ENCODE data around the gene TYMS.
A peak's percentile ranks its signal among the peaks of the same experiment; 100 is the strongest.

The TYMS gene

DNA sequence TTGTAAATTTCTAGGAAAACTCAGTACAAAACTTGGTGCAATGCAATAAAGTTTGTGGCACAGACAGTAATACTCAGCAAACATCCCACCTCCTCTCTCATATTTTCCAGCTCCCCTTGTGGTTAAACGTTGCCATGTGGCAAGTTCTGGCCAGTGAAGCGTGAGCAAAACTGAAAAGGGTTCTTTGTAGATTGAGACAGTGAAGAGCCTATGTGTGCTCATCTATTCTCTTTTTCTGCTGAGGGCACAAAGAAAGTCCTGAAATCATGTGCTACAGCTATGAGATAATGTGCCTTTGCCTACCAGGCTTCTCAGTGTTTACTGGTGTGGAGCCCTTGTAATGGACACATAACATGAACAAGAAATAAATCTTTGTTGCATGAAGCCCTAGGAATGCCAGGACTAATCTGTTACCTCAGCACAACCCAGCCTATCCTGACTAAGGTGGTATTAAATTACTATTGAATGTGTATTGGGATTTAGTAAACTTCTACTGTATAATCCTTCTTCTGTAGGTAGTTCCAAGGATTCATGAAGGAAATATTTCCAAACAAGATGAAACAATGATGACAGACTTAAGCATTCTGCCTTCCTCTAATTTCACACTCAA, 13.0 kb upstream of the TYMS start:
- DNase-seq (ENCODE audit: low read depth in 2 of 2): no peak

DNA sequence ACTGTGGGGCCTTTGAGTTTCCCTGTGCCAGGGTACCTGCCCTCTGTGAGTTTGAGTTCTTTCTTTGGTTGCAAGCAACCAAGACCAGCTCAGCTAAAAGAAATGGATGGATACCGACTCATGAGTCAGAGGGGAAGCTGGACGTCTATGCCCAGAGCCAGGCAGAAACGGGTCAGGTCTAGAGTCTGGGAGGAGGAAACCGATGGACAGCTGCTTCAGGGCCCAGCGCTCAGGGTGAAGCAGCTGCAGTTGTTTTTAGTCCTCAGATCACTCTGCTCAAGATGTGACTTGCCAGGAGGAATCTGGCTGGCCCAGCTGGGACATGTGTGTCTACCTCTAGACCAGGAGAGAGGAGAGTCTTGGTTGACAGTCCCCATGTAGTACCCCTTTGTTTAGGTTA, 10.1 kb upstream of the TYMS start:
- DNase-seq (ENCODE audit: low read depth in 2 of 2): no peak

DNA sequence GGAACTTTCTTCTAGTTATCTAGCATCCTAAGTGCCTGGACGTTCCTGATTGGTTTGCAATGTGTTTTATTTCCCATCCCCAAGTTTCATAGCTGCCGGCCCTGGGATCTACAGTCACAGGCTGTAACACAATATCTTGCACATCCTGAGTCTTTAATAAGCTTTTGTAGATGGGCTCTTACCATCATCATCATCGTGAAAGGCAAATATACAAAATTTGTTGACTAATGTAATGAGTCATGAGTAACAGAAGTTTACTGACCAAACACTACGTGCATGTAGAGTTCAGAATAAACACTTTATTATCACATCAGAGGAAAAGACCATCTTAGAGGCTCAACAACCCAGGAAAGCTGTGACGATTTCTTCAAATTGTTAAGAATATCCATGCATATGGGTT, 8.1 kb upstream of the TYMS start:
- DNase-seq (ENCODE audit: low read depth in 2 of 2): no peak

DNA sequence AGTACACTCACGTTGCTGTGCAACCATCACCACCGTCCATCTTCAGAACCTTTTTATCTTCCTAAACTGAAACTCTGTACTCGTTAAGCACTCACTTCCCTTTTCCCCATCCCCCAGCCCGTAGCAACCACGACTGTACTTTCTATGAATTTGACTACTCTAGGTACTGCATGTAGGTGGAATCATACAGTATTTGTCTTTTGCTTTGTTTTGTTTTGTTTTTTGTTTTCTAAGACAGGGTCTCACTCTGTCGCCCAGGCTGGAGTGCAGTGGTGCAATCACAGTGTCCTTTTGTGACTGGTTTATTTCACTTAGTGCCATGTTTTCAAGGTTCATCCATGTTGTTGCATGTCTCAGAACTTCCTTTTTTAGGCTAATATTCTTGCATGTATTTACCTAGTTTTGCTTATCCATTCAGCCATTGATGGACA, 7.0 kb upstream of the TYMS start:
- DNase-seq (ENCODE audit: low read depth in 2 of 2): no peak

DNA sequence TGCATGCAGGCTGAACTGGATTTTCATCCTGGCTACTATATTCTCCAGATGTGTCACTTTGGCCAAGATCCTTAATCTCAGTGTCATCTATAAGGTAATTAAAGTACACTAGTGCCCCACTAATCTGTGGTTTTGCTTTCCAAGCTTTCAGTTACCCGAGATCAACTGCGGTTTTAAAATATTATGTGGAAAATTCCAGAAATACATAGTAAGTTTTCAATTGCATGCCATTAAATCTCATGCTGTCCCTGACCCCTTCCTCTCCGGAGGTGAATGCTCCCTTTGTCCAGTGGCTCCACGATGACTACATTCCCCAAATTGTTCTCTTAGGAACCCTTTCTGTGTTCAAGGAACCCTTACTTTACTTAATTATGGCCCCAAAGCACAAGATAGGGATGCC, 5.3 kb upstream of the TYMS start:
- DNase-seq (ENCODE audit: low read depth in 2 of 2): no peak

DNA sequence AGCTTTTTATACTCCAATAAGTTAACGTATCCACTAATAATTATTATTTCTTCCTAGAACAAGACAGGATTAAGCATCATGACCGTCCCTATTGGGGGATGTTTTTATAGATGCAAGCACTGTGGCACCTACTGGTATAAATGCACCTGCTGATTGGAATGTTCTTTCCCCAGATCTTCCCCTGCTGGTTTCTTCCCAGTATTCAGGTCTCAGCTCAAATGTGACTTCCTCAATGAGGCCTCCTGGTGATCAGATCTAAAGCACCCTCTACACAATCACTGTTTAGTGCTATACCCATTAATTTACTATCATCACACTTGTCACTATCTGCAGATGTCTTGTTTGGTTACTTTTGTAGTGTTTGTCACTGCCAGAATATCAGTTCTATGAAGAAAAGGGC, 3.9 kb upstream of the TYMS start:
- no peak for DNase-seq (ENCODE audit: low read depth in 2 of 2)

DNA sequence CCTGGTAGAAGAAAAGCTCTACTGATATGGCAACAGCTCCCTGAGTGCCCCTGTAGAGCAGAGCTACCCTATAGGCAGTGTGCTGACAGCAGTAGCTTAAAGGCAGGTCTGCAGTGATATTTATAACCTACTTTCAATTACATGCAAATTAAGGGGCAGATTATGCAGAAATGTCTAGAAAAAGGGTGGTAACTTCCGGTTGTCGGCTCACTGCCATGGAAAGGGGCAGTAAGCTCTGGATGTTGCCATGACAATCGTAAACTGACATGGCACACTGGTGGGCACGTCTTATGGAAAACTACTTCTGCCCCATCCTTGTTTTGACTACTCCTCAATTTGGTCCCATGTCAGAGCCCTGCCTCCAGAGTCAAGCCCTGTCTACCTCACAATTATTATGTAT, 2.9 kb upstream of the TYMS start:
- no peak for DNase-seq (ENCODE audit: low read depth in 2 of 2)

DNA sequence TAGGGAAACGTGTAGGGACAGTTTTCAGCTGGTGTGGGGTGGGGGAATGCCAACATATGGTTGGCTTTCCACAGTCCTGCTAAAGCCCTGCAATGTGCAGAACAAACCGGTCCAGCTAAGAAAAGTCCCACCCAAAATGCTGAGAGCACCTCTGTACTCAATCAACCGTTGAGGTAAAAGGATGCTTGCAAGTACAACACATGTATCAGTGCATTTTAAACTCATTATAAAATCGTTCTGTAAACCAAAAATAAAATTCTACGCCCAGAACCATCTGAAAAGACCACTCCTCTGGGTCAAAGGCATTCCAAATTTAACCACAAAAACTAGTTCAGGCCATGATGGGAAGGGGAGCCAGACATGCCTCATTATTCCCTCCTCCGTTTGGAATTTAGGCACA, 2.0 kb upstream of the TYMS start:
- no peak for DNase-seq (ENCODE audit: low read depth in 2 of 2)

DNA sequence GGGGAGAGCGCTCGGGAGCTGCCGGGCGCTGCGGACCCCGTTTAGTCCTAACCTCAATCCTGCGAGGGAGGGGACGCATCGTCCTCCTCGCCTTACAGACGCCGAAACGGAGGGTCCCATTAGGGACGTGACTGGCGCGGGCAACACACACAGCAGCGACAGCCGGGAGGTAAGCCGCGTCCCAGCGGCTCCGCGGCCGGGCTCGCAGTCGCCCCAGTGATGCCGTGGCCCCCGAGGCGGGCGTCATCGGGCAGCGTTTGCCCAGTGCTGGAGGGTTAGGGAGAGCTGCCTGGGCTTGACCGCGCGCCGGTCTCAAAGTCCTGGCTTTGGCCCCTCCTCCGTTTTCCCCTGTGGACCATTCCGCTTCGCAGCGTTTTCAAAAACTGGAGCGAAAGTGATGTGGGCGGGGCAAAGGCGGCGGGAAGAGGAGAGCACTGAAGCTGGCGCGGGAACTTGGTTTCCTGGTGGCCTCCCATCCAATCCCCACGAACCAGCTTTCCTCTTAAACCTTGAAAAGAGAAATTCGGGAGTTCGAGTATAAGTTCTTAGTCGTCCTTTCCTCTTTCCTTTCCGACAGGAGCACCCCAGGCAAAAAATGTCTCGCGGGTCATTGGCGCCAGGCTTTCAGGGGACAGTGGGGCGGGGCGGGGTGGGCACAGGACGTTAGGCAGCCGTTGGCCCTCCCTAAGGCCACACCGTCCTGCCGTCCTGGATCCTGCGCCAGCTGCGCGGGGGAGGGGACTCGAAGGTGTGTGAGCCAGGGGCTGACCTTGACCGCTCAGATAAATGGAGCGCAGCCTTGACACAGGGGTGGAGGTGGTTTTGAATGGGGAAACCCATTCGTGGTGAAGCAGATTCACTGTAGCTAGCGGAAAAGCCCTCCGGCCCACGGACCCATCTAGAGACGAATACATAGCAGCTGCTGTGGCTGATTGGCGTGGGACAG, 821 bp downstream of the TYMS start:
- DNase-seq (ENCODE audit: low read depth in 2 of 2): peak; percentile 36 to 80

DNA sequence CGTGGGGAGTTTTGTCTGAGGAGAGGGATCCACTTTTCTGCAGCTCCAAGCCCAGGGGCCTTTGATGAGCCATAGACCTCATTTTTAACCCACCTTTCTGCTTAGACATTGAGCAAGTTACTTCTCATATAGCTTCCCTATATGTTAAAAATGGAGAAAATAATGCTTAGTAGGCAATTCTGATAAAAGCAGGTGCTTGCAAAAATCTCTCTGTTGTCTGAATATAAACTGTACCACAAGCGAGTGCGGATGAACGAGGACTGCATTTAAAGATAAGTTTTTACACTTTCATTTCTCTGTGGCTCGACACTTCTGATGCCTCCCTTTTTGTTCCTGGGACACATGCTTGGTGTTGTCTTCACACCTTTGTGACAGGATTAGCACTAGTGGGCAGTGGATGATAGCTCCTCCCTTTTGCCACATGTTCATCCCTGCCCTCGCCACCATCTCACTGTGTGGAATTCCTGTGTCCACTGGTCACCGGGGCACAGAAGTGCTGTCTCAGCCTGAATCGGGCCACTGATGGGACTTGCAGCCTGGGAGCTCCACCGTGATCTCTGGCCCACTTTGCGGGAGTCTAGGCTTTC, 1.6 kb downstream of the TYMS start:
- DNase-seq (ENCODE audit: low read depth in 2 of 2): no peak

DNA sequence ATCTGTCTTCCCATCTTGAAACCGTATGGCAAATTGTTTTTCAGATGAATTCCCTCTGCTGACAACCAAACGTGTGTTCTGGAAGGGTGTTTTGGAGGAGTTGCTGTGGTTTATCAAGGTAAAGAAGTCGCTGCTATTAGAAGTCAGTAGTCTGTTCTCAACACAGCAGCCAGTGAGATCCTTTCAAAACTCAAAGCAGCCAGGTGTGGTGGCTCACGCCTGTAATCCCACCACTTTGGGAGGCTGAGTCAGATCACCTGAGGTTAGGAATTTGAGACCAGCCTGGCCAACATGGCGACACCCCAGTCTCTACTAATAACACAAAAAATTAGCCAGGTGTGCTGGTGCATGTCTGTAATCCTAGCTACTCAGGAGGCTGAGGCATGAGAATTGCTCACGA, 2.1 kb downstream of the TYMS start:
- no peak for DNase-seq (ENCODE audit: low read depth in 2 of 2)

DNA sequence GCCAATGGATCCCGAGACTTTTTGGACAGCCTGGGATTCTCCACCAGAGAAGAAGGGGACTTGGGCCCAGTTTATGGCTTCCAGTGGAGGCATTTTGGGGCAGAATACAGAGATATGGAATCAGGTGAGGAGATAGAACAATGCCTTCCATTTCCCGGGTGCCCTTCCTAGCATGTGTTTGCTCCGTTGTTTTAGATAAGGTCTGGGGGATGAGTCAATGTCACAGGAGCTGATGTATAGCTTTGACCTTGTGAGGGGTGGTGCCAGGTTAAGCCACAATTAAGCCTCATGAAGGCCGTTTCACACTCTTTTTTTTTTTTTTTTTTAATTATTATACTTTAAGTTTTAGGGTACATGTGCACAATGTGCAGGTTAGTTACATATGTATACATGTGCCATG, 4.7 kb downstream of the TYMS start:
- DNase-seq (ENCODE audit: low read depth in 2 of 2): no peak

DNA sequence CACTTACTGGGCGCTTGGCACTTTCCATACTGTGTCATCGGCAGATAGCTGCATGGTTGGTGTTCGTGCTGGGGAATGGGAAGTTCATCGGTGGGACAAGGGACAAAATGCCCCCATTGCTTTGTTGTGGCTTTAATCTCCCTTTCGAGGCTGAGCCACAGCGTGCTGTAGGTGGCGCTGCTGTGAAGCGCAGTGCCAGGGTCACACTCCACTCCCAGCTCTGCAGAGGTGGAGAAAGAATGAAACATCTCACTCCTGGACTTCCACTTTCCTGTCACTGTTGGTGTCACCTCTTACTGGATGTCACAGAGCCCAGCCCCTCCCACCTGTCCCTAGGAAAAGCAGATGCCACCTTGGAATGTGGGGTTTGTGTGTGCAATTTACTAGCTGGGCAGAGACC, 8.7 kb downstream of the TYMS start:
- DNase-seq (ENCODE audit: low read depth in 2 of 2): no peak

DNA sequence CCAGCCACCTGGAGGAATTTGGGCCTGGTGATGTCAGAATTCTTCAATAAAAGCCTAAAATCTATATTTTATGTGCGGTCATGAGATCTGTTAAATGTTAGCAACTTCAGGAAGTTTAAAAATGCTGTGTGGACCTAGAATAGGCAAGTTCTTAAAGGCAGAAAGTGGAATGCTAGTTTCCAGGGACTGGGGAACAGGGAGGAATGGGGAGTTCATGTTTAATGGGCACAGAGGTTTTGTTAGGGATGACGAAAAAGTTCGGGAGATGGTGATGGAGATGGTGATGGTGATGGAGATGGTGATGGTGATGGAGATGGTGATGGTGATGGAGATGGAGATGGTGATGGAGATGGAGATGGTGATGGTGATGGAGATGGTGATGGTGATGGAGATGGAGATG, 9.2 kb downstream of the TYMS start:
- DNase-seq (ENCODE audit: low read depth in 2 of 2): no peak

DNA sequence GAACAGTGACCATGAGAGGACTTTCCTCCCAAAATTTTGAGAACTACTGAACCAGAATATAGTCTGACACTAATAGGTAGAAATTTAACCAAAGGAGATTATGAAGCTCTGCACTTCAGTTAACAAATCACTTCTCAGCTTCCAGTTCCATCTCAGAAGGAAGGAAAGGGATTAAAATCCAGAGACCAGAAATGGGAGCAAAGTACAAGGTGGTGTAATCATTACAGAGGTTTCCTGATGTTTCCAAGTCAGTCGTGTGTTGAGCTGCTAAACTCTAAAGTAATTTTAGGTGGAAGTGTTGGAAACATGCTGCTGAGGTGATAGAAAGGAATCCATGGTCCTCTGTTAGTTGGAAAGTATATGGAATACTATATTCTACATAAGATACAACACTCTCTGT, 10.8 kb downstream of the TYMS start:
- no peak for DNase-seq (ENCODE audit: low read depth in 2 of 2)

DNA sequence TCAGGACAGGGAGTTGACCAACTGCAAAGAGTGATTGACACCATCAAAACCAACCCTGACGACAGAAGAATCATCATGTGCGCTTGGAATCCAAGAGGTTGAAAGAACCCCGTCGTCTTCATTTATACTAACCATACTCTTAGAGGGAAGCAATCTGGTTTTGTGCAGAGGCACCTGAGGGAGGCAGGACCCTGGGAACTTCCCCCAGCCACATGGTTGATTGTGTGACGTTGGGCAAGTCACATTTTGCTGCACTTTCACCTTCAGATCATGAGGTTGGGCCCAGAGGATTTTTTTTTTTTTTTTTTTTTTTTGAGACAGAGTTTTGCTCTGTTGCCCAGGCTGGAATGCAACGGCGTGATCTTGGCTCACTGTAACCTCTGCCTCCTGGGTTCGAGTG, 11.6 kb downstream of the TYMS start:
- no peak for DNase-seq (ENCODE audit: low read depth in 2 of 2)

DNA sequence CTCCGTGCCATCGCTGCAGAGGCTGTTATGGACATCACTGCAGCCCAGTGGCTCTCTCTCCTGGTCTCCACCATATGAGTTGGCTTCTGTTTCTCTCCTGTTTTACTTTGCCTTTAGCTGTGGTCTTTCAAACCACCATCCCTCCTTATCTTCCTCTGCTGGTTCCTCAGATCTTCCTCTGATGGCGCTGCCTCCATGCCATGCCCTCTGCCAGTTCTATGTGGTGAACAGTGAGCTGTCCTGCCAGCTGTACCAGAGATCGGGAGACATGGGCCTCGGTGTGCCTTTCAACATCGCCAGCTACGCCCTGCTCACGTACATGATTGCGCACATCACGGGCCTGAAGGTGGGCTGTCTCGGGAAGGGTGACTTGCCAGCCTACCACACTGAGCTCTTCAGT, 13.1 kb downstream of the TYMS start:
- no peak for DNase-seq (ENCODE audit: low read depth in 2 of 2)

DNA sequence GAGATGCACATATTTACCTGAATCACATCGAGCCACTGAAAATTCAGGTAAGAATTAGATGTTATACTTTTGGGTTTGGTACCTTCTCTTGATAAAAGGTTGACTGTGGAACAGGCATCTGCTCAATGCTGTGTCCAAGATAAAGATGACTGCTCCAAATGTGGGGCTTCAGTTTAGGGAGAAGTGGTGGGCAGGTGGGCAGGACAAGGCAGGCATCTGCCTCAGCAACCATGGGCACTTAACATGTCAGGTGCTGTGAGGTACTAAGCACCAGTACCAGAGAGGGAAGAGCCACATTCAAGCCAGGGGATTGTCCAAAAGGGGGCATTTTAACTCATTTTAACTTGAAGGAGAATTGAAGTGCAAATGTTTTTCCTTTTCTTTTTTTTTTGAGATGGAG, 14.0 kb downstream of the TYMS start:
- DNase-seq (ENCODE audit: low read depth in 2 of 2): no peak

DNA sequence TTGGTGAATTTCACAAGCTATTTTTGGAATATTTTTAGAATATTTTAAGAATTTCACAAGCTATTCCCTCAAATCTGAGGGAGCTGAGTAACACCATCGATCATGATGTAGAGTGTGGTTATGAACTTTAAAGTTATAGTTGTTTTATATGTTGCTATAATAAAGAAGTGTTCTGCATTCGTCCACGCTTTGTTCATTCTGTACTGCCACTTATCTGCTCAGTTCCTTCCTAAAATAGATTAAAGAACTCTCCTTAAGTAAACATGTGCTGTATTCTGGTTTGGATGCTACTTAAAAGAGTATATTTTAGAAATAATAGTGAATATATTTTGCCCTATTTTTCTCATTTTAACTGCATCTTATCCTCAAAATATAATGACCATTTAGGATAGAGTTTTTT, 15.9 kb downstream of the TYMS start:
- no peak for DNase-seq (ENCODE audit: low read depth in 2 of 2)

DNA sequence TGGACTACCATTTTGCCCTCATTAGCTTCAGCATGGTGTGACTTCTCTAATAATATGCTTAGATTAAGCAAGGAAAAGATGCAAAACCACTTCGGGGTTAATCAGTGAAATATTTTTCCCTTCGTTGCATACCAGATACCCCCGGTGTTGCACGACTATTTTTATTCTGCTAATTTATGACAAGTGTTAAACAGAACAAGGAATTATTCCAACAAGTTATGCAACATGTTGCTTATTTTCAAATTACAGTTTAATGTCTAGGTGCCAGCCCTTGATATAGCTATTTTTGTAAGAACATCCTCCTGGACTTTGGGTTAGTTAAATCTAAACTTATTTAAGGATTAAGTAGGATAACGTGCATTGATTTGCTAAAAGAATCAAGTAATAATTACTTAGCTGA, 16.3 kb downstream of the TYMS start:
- no peak for DNase-seq (ENCODE audit: low read depth in 2 of 2)

DNA sequence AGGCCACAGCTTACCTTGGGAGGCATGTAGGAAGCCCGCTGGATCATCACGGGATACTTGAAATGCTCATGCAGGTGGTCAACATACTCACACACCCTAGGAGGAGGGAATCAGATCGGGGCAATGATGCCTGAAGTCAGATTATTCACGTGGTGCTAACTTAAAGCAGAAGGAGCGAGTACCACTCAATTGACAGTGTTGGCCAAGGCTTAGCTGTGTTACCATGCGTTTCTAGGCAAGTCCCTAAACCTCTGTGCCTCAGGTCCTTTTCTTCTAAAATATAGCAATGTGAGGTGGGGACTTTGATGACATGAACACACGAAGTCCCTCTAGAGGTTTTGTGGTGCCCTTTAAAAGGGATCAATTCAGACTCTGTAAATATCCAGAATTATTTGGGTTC, 17.9 kb downstream of the TYMS start:
- DNase-seq (ENCODE audit: low read depth in 2 of 2): no peak

DNA sequence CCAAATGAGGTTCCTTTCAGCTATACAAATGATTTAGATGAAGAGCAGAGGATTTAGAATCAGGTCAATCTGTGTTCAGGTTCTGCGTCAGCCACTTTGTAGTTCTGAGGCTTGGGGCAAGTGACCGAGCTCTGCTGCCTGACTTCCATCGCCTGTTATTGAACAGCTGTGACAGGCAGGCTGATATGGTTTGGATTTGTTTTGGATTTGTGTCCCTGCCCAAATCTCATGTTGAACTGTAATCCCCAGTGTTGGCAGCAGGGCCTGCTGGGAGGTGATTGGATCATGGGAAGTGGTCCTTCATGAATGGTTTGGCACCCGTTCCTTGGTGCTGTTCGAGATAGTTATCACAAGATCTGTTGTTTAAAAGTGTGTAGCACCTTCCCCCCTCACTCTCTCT, 18.6 kb downstream of the TYMS start:
- no peak for DNase-seq (ENCODE audit: low read depth in 2 of 2)

DNA sequence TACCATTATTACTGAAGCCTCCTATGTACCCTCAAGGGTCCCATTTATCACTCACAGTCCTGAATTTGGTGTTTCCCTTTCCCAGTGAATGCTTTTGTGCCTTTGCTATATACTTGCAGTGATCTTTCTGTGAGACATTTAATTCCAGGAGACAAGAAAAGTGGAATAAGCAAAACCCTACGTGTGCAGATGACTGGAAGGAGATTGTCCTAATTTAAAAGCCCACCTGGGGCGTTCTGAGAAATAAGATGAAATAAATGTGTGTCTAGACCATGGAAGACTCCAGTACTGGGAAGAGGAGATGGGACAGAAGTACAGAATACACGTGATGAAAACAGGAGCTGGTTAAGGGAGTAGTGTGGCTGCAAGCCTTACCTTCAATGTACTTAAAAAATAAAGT, 19.3 kb downstream of the TYMS start:
- DNase-seq (ENCODE audit: low read depth in 2 of 2): no peak

All from stimulated activated CD4-positive, alpha-beta T cell treated with anti-CD3 and anti-CD28 coated beads, Interleukin-12 subunit alpha, Interleukin-12 subunit beta, amount 100 ng/mL, for 24 hours (primary cell).